ENCODE results near the gene CWC27.
A peak's percentile ranks its signal among the peaks of the same experiment; 100 is the strongest.

The CWC27 gene

GRCh38 chr5:65030056-65030455, 261.3 kb downstream of the CWC27 start:
- Histone ChIP-seq H3K4me3 (IDR thresholded peaks at IDR 0.05; ENCODE audit: insufficient read depth, low read depth, low read length) (no peak overlapping the region), H3K36me3 (ENCODE audit: insufficient read depth) (no peaks in the 10 kb centered on the region), H3K4me2 (no peak overlapping the region), H3K27ac (no peak overlapping the region), H3K27me3 (ENCODE audit: insufficient read depth, low read depth) (no peaks in the 10 kb centered on the region), H3K79me2 (ENCODE audit: insufficient read depth, low read depth) (no peaks in the 10 kb centered on the region), H2AFZ (ENCODE audit: low read depth) (no peak overlapping the region), H3K4me1 (ENCODE audit: low read depth, poor library complexity, severe bottlenecking) (peaks cover 12% of the 10 kb centered on the region), H4K20me1 (ENCODE audit: insufficient read depth) (no peaks in the 10 kb centered on the region), H3K9ac (no peak overlapping the region)
- TF ChIP-seq CTCF (conservative IDR thresholded peaks at IDR 0.05; ENCODE audit: low read depth, low read length): no peak

GRCh38 chr5:65032250-65032649, 263.5 kb downstream of the CWC27 start:
- peaks cover 19% of the 10 kb centered on the region for H3K4me1 ChIP-seq (ENCODE audit: low read depth, poor library complexity, severe bottlenecking)
- no peak overlapping the region for H3K9ac ChIP-seq
- no peaks in the 10 kb centered on the region for H3K27me3 ChIP-seq (ENCODE audit: insufficient read depth, low read depth)

GRCh38 chr5:65034029-65034812, 265.5 kb downstream of the CWC27 start:
- TF ChIP-seq CTCF (conservative IDR thresholded peaks at IDR 0.05; ENCODE audit: low read depth, low read length): no peak
- H2AFZ ChIP-seq (ENCODE audit: low read depth): peak overlapping the region; percentile 97; the same call in 1 of the 2 replicates
- H3K9ac ChIP-seq: no peak overlapping the region
- H3K27ac ChIP-seq: no peak overlapping the region
- no peaks in the 10 kb centered on the region for H3K27me3 ChIP-seq (ENCODE audit: insufficient read depth, low read depth)
- no peak overlapping the region for H3K4me3 ChIP-seq (IDR thresholded peaks at IDR 0.05; ENCODE audit: insufficient read depth, low read depth, low read length)
- H4K20me1 ChIP-seq (ENCODE audit: insufficient read depth): no peaks in the 10 kb centered on the region
- no peaks in the 10 kb centered on the region for H3K79me2 ChIP-seq (ENCODE audit: insufficient read depth, low read depth)
- no peak overlapping the region for H3K4me2 ChIP-seq
- H3K36me3 ChIP-seq (ENCODE audit: insufficient read depth): no peaks in the 10 kb centered on the region
- peaks cover 15% of the 10 kb centered on the region for H3K4me1 ChIP-seq (ENCODE audit: low read depth, poor library complexity, severe bottlenecking)

More at GRCh38 chr5:65032250-65032649, 263.5 kb downstream of the CWC27 start:
- no peaks in the 10 kb centered on the region for H3K36me3 ChIP-seq (ENCODE audit: insufficient read depth)
- no peak overlapping the region for H2AFZ ChIP-seq (ENCODE audit: low read depth)
- no peaks in the 10 kb centered on the region for H4K20me1 ChIP-seq (ENCODE audit: insufficient read depth)
- H3K4me3 ChIP-seq (IDR thresholded peaks at IDR 0.05; ENCODE audit: insufficient read depth, low read depth, low read length): no peak overlapping the region
- H3K79me2 ChIP-seq (ENCODE audit: insufficient read depth, low read depth): no peaks in the 10 kb centered on the region
- no peak overlapping the region for H3K27ac ChIP-seq
- no peak overlapping the region for H3K4me2 ChIP-seq
- TF ChIP-seq CTCF (conservative IDR thresholded peaks at IDR 0.05; ENCODE audit: low read depth, low read length): no peak

- H3K27ac ChIP-seq: no peak overlapping the region
- peak overlapping the region; percentile 89; the same call in 1 of the 2 replicates for H3K4me2 ChIP-seq
- peaks cover 15% of the 10 kb centered on the region for H3K4me1 ChIP-seq (ENCODE audit: low read depth, poor library complexity, severe bottlenecking)
- H4K20me1 ChIP-seq (ENCODE audit: insufficient read depth): no peaks in the 10 kb centered on the region
- peak overlapping the region; percentile 97 for H2AFZ ChIP-seq (ENCODE audit: low read depth)
- H3K9ac ChIP-seq: peak overlapping the region; percentile 89; the same call in 1 of the 2 replicates
- H3K36me3 ChIP-seq (ENCODE audit: insufficient read depth): no peaks in the 10 kb centered on the region
- H3K79me2 ChIP-seq (ENCODE audit: insufficient read depth, low read depth): no peaks in the 10 kb centered on the region
- H3K4me3 ChIP-seq (IDR thresholded peaks at IDR 0.05; ENCODE audit: insufficient read depth, low read depth, low read length): no peak overlapping the region
- H3K27me3 ChIP-seq (ENCODE audit: insufficient read depth, low read depth): no peaks in the 10 kb centered on the region
- TF ChIP-seq CTCF (conservative IDR thresholded peaks at IDR 0.05; ENCODE audit: low read depth, low read length): no peak
Observed at GRCh38 chr5:65034813-65035209, 266.1 kb downstream of the CWC27 start.
